HEK293 (cell line): Measurements from ENCODE around the gene ABCA7.
A peak's percentile ranks its signal among the peaks of the same experiment; 100 is the strongest.

Experiments
- FEZF1 ChIP-seq: fragments of 450-650 bp; formaldehyde crosslinking; IDR thresholded peaks from 2 replicates; pipeline ENCODE4 v1.5.1; 2016; ENCODE audit warnings: missing biosample characterization, missing genetic modification characterization
- GFI1B ChIP-seq: fragments of 450-650 bp; formaldehyde crosslinking; IDR thresholded peaks from 2 replicates; pipeline ENCODE4 v1.5.1; 2016; ENCODE audit warnings: missing biosample characterization, missing genetic modification characterization
- GLI4 ChIP-seq: fragments of 450-650 bp; formaldehyde crosslinking; IDR thresholded peaks from 2 replicates; pipeline ENCODE4 v1.5.1; 2016; ENCODE audit warnings: missing biosample characterization, missing genetic modification characterization
- GLIS2 ChIP-seq: fragments of 450-650 bp; formaldehyde crosslinking; IDR thresholded peaks from 2 replicates; pipeline ENCODE4 v1.5.1; 2016; ENCODE audit warnings: missing biosample characterization, missing genetic modification characterization
- KLF7 ChIP-seq: fragments of 450-650 bp; formaldehyde crosslinking; IDR thresholded peaks from 2 replicates; pipeline ENCODE4 v1.5.1; 2016; ENCODE audit warnings: missing biosample characterization, missing genetic modification characterization, borderline replicate concordance
- OVOL3 ChIP-seq: fragments of 450-650 bp; formaldehyde crosslinking; IDR thresholded peaks from 2 replicates; pipeline ENCODE4 v1.5.1; 2016; ENCODE audit warnings: missing biosample characterization, missing genetic modification characterization
- PRDM2 ChIP-seq: fragments of 450-650 bp; formaldehyde crosslinking; IDR thresholded peaks from 2 replicates; pipeline ENCODE4 v1.5.1; 2016; ENCODE audit warnings: missing biosample characterization, missing genetic modification characterization, borderline replicate concordance
- SP3 ChIP-seq: fragments of 450-650 bp; formaldehyde crosslinking; IDR thresholded peaks from 2 replicates; pipeline ENCODE4 v1.5.1; 2016; ENCODE audit warnings: missing biosample characterization, missing genetic modification characterization
- ZNF174 ChIP-seq: fragments of 450-650 bp; formaldehyde crosslinking; IDR thresholded peaks from 2 replicates; pipeline ENCODE4 v1.5.0; 2017; ENCODE audit warnings: missing biosample characterization, mild to moderate bottlenecking, missing genetic modification characterization
- ZNF184 ChIP-seq: fragments of 450-650 bp; IDR thresholded peaks from 2 replicates; pipeline ENCODE4 v1.5.1; 2018; ENCODE audit warnings: missing biosample characterization, mild to moderate bottlenecking, missing genetic modification characterization
- ZNF302 ChIP-seq: fragments of 450-650 bp; formaldehyde crosslinking; IDR thresholded peaks from 2 replicates; pipeline ENCODE4 v1.5.1; 2016; ENCODE audit warnings: missing biosample characterization, missing genetic modification characterization, low read depth
- ZNF473 ChIP-seq: fragments of 450-650 bp; formaldehyde crosslinking; IDR thresholded peaks from 2 replicates; pipeline ENCODE4 v1.5.1; 2017; ENCODE audit warnings: missing biosample characterization, missing genetic modification characterization
- ZNF510 ChIP-seq: fragments of 450-650 bp; formaldehyde crosslinking; IDR thresholded peaks from 2 replicates; pipeline ENCODE4 v1.5.1; 2018; ENCODE audit warnings: mild to moderate bottlenecking, missing genetic modification characterization, missing biosample characterization; ENCODE audit not compliant: insufficient replicate concordance
- ZNF621 ChIP-seq: fragments of 450-650 bp; formaldehyde crosslinking; IDR thresholded peaks from 2 replicates; pipeline ENCODE4 v1.5.1; 2017; ENCODE audit warnings: missing biosample characterization, missing genetic modification characterization
- ZNF768 ChIP-seq: fragments of 450-650 bp; formaldehyde crosslinking; IDR thresholded peaks from 2 replicates; pipeline ENCODE4 v1.5.1; 2018; ENCODE audit warnings: missing biosample characterization, mild to moderate bottlenecking, missing genetic modification characterization
- ZNF776 ChIP-seq: fragments of 450-650 bp; formaldehyde crosslinking; IDR thresholded peaks from 2 replicates; pipeline ENCODE4 v1.5.0; 2017; ENCODE audit warnings: missing biosample characterization, missing genetic modification characterization, borderline replicate concordance
- ZNF830 ChIP-seq: fragments of 450-650 bp; IDR thresholded peaks from 2 replicates; pipeline ENCODE4 v1.5.0; 2018; ENCODE audit warnings: missing biosample characterization, missing genetic modification characterization, low read depth, mild to moderate bottlenecking, moderate library complexity
- TF ChIP-seq, protein P1 (sequence below): fragments of 450-650 bp; formaldehyde crosslinking; IDR thresholded peaks from 2 replicates; pipeline ENCODE4 v1.5.1; 2016; ENCODE audit warnings: missing biosample characterization, missing genetic modification characterization
- TF ChIP-seq, protein P2 (sequence below): fragments of 450-650 bp; formaldehyde crosslinking; IDR thresholded peaks from 2 replicates; pipeline ENCODE4 v1.5.1; 2016; ENCODE audit warnings: missing biosample characterization, missing genetic modification characterization
- TF ChIP-seq, protein P3 (sequence below): fragments of 450-650 bp; formaldehyde crosslinking; IDR thresholded peaks from 2 replicates; pipeline ENCODE4 v1.5.1; 2016; ENCODE audit warnings: missing biosample characterization, missing genetic modification characterization
- TF ChIP-seq, protein P4 (sequence below): fragments of 450-650 bp; formaldehyde crosslinking; IDR thresholded peaks from 2 replicates; pipeline ENCODE4 v1.5.1; 2017; ENCODE audit warnings: missing biosample characterization, missing genetic modification characterization
- TF ChIP-seq, protein P5 (sequence below): fragments of 450-650 bp; formaldehyde crosslinking; IDR thresholded peaks from 2 replicates; pipeline ENCODE4 v1.5.1; 2016; ENCODE audit warnings: missing biosample characterization, missing genetic modification characterization

ABCA7 gene

GRCh38 chr19:1102407-1103131, 62.7 kb downstream of the ABCA7 start (continued):
- TF ChIP-seq OVOL3 (tag by site-specific recombination) (no peak), ZNF184 (tag by site-specific recombination) (no peak), ZNF302 (tag by site-specific recombination) (no peak), ZNF830 (tag by site-specific recombination) (no peak), GFI1B (no peak), ZNF768 (tag by site-specific recombination) (no peak), FEZF1 (tag by site-specific recombination) (no peak), PRDM2 (tag by site-specific recombination) (no peak), ZNF174 (tag by site-specific recombination) (no peak), ZNF776 (no peak), ZNF473 (tag by site-specific recombination) (no peak), ZNF621 (tag by site-specific recombination) (no peak), ZNF510 (tag by site-specific recombination) (no peak), GLIS2 (tag by site-specific recombination) (peak; percentile 28; the same call in 1 of the 2 replicates), GLI4 (no peak), SP3 (tag by site-specific recombination) (no peak), KLF7 (tag by site-specific recombination) (no peak)
- TF ChIP-seq, protein P1, sequence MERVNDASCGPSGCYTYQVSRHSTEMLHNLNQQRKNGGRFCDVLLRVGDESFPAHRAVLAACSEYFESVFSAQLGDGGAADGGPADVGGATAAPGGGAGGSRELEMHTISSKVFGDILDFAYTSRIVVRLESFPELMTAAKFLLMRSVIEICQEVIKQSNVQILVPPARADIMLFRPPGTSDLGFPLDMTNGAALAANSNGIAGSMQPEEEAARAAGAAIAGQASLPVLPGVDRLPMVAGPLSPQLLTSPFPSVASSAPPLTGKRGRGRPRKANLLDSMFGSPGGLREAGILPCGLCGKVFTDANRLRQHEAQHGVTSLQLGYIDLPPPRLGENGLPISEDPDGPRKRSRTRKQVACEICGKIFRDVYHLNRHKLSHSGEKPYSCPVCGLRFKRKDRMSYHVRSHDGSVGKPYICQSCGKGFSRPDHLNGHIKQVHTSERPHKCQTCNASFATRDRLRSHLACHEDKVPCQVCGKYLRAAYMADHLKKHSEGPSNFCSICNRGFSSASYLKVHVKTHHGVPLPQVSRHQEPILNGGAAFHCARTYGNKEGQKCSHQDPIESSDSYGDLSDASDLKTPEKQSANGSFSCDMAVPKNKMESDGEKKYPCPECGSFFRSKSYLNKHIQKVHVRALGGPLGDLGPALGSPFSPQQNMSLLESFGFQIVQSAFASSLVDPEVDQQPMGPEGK (tag by site-specific recombination), result no peak; the same call in none of the 2 replicates
- TF ChIP-seq, protein P2, sequence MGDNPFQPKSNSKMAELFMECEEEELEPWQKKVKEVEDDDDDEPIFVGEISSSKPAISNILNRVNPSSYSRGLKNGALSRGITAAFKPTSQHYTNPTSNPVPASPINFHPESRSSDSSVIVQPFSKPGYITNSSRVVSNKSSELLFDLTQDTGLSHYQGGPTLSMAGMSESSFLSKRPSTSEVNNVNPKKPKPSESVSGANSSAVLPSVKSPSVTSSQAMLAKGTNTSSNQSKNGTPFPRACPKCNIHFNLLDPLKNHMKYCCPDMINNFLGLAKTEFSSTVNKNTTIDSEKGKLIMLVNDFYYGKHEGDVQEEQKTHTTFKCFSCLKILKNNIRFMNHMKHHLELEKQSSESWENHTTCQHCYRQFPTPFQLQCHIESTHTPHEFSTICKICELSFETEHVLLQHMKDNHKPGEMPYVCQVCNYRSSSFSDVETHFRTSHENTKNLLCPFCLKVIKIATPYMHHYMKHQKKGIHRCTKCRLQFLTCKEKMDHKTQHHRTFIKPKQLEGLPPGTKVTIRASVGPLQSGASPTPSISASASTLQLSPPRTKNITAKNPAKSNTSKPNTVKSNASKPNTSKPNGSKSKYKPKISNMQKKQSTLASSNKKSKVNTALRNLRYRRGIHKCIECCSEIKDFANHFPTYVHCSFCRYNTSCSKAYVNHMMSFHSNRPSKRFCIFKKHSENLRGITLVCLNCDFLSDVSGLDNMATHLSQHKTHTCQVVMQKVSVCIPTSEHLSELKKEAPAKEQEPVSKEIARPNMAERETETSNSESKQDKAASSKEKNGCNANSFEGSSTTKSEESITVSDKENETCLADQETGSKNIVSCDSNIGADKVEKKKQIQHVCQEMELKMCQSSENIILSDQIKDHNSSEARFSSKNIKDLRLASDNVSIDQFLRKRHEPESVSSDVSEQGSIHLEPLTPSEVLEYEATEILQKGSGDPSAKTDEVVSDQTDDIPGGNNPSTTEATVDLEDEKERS (tag by site-specific recombination), result no peak
- TF ChIP-seq, protein P3, sequence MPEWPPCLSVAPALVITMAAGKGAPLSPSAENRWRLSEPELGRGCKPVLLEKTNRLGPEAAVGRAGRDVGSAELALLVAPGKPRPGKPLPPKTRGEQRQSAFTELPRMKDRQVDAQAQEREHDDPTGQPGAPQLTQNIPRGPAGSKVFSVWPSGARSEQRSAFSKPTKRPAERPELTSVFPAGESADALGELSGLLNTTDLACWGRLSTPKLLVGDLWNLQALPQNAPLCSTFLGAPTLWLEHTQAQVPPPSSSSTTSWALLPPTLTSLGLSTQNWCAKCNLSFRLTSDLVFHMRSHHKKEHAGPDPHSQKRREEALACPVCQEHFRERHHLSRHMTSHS (tag by site-specific recombination), result no peak
- TF ChIP-seq, protein P4, sequence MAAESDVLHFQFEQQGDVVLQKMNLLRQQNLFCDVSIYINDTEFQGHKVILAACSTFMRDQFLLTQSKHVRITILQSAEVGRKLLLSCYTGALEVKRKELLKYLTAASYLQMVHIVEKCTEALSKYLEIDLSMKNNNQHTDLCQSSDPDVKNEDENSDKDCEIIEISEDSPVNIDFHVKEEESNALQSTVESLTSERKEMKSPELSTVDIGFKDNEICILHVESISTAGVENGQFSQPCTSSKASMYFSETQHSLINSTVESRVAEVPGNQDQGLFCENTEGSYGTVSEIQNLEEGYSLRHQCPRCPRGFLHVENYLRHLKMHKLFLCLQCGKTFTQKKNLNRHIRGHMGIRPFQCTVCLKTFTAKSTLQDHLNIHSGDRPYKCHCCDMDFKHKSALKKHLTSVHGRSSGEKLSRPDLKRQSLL (tag by site-specific recombination), result no peak
- TF ChIP-seq, protein P5, sequence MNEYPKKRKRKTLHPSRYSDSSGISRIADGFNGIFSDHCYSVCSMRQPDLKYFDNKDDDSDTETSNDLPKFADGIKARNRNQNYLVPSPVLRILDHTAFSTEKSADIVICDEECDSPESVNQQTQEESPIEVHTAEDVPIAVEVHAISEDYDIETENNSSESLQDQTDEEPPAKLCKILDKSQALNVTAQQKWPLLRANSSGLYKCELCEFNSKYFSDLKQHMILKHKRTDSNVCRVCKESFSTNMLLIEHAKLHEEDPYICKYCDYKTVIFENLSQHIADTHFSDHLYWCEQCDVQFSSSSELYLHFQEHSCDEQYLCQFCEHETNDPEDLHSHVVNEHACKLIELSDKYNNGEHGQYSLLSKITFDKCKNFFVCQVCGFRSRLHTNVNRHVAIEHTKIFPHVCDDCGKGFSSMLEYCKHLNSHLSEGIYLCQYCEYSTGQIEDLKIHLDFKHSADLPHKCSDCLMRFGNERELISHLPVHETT (tag by site-specific recombination), result peak; percentile 58; the same call in 1 of the 2 replicates
